ENCODE measurements around the gene ZNF25. TPM values are rescaled to one million over a fixed set of nuclear protein-coding genes. Genes with fewer than 3 reads are reported as not detected.
"Not testable (repeated sequence)": the region's sequence is repeated elsewhere in the genome, so short reads cannot be mapped to it uniquely, and the experiment has no call there.

ZNF25 gene
- total RNA-seq, 1 donor from 2014 or later, result 11.5 TPM

- no peak for TF ChIP-seq CTCF (IDR thresholded peaks at IDR 0.05)
- Histone ChIP-seq H3K4me1 (peaks cover 14% of the 10 kb centered on the region), H3K4me3 (no peak overlapping the region), H3K27me3 (no peaks in the 10 kb centered on the region), H3K27ac (no peak overlapping the region), H3K36me3 (no peaks in the 10 kb centered on the region), H3K9me3 (no peaks in the 10 kb centered on the region)
- DNase-seq, result no peak
- intact Hi-C loops (cut with DNase I), result no loop called here
- no peak for ATAC-seq
Observed at GRCh38 chr10:38007551-38007950, 31.1 kb upstream of the ZNF25 start.

- H3K4me3 ChIP-seq, result no peak overlapping the region
- H3K27ac ChIP-seq, result no peak overlapping the region
- DNase-seq (no peak), ATAC-seq (no peak)
- no peaks in the 10 kb centered on the region for H3K4me1 ChIP-seq
- intact Hi-C loops (cut with DNase I), result no loop called here
- TF ChIP-seq CTCF (IDR thresholded peaks at IDR 0.05), result no peak
- H3K9me3 ChIP-seq, result no peaks in the 10 kb centered on the region
- H3K36me3 ChIP-seq, result no peaks in the 10 kb centered on the region
- no peaks in the 10 kb centered on the region for H3K27me3 ChIP-seq
Observed at GRCh38 chr10:38003588-38003987, 27.1 kb upstream of the ZNF25 start.

- Histone ChIP-seq H3K9me3 (no peaks in the 10 kb centered on the region), H3K4me3 (no peak overlapping the region), H3K36me3 (no peaks in the 10 kb centered on the region), H3K27ac (no peak overlapping the region), H3K4me1 (no peaks in the 10 kb centered on the region), H3K27me3 (no peaks in the 10 kb centered on the region)
- DNase-seq (no peak), ATAC-seq (no peak)
- TF ChIP-seq CTCF (IDR thresholded peaks at IDR 0.05), result no peak
- intact Hi-C loops (cut with DNase I), result no loop called here
Observed at GRCh38 chr10:38003026-38003425, 26.6 kb upstream of the ZNF25 start.

- H3K4me1 ChIP-seq; H3K27me3 ChIP-seq; DNase-seq; ATAC-seq; H3K36me3 ChIP-seq; intact Hi-C loops (cut with DNase I); H3K9me3 ChIP-seq; H3K4me3 ChIP-seq; H3K27ac ChIP-seq: not testable (repeated sequence)
Observed at GRCh38 chr10:38000474-38000873, 24.0 kb upstream of the ZNF25 start.

GRCh38 chr10:37998920-37999319 is 22.5 kb upstream of the ZNF25 start:
- intact Hi-C loops (cut with DNase I); H3K27me3 ChIP-seq; H3K36me3 ChIP-seq; H3K27ac ChIP-seq; H3K4me1 ChIP-seq; H3K9me3 ChIP-seq; DNase-seq; ATAC-seq; H3K4me3 ChIP-seq: not testable (repeated sequence)

- H3K27me3 ChIP-seq, result no peaks in the 10 kb centered on the region
- DNase-seq (no peak), ATAC-seq (no peak)
- H3K4me1 ChIP-seq, result no peaks in the 10 kb centered on the region
- H3K9me3 ChIP-seq, result no peaks in the 10 kb centered on the region
- no peak for TF ChIP-seq CTCF (IDR thresholded peaks at IDR 0.05)
- intact Hi-C loops (cut with DNase I), result no loop called here
- no peak overlapping the region for H3K27ac ChIP-seq
- H3K4me3 ChIP-seq, result no peak overlapping the region
- H3K36me3 ChIP-seq, result no peaks in the 10 kb centered on the region
Observed at GRCh38 chr10:37992083-37992482, 15.6 kb upstream of the ZNF25 start.

GRCh38 chr10:37991655-37992054 is 15.2 kb upstream of the ZNF25 start:
- no peak for ATAC-seq
- intact Hi-C loops (cut with DNase I), result no loop called here

More at GRCh38 chr10:37991655-37992054, 15.2 kb upstream of the ZNF25 start:
- no peaks in the 10 kb centered on the region for H3K27me3 ChIP-seq
- no peaks in the 10 kb centered on the region for H3K36me3 ChIP-seq
- DNase-seq, result no peak
- no peak overlapping the region for H3K4me3 ChIP-seq
- no peaks in the 10 kb centered on the region for H3K9me3 ChIP-seq
- H3K4me1 ChIP-seq, result no peaks in the 10 kb centered on the region
- no peak for TF ChIP-seq CTCF (IDR thresholded peaks at IDR 0.05)
- no peak overlapping the region for H3K27ac ChIP-seq

Data from upper lobe of right lung (tissue), 1 donor.